KOPT-K1 (cell line): Measurements from ENCODE around the gene KRTAP6-2.

ENCODE experiments used
- H3K27ac ChIP-seq: fragments of 200-600 bp; sonication (generic); 2 replicates; pipeline ENCODE4 v1.5.1; 2016; ENCODE audit warnings: antibody characterized with exemption, mild to moderate bottlenecking, low read depth, low read length; ENCODE audit not compliant: poor library complexity, severe bottlenecking
- H3K36me3 ChIP-seq: fragments of 200-600 bp; sonication (generic); 2 replicates; pipeline ENCODE4 v1.5.1; 2017; ENCODE audit warnings: antibody characterized with exemption, mild to moderate bottlenecking, low read length, moderate library complexity; ENCODE audit not compliant: insufficient read depth
- H3K9me3 ChIP-seq: fragments of 200-600 bp; sonication (generic); 2 replicates; pipeline ENCODE4 v1.5.1; 2017; ENCODE audit warnings: antibody characterized with exemption, low read length, mild to moderate bottlenecking; ENCODE audit not compliant: insufficient read depth, poor library complexity, severe bottlenecking

KRTAP6-2 gene

DNA sequence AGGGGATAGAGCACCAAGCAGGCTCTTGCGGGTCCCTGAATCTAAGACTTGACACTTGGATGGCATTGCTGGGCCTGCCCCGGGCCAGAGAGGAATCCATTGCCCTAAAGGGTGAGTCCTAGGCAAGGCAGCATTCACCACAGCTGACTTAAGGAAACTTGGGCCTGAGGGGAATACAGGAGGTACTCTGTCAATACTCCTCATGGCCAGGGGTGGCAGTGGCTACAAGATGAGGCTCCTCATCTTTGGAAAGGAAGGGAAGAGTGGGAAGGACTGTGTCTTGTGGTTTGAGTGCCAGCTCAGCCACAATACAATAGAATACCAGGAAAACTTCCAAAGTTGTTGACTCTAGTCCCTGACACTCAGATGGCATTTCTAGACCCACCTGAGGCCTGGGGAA is 7.3 kb upstream of the KRTAP6-2 start:
- no peaks in the 10 kb centered on the region for H3K9me3 ChIP-seq
- H3K36me3 ChIP-seq, result no peaks in the 10 kb centered on the region
- H3K27ac ChIP-seq, result no peak overlapping the region

DNA sequence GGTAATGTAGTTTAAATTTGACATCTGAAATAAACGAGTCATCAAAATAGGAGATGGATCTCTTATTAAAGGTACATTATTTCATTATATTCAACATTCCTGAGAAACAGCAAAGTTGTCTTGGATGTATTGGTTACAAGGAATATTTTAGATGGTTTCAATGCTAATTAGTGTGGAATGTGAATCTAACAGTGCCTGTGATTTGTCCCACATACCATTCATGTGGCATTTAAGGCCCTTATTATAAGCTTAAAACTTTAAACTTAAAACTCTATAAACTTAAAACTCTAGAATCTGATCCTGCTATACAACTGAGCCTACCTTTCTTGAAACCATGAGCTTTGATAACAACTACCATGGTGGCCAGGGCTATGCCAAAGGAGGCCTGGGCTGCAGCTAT is 2.1 kb upstream of the KRTAP6-2 start, which contains the start of gene KRTAP22-1:
Gene KRTAP22-1 (plus strand): TSS at position 301 of the 400 bp plus-strand sequence.
- Histone ChIP-seq H3K27ac (no peak within 1 kb of the TSS), H3K9me3 (no peaks in the 10 kb centered on the region), H3K36me3 (no peaks in the 10 kb centered on the region)

DNA sequence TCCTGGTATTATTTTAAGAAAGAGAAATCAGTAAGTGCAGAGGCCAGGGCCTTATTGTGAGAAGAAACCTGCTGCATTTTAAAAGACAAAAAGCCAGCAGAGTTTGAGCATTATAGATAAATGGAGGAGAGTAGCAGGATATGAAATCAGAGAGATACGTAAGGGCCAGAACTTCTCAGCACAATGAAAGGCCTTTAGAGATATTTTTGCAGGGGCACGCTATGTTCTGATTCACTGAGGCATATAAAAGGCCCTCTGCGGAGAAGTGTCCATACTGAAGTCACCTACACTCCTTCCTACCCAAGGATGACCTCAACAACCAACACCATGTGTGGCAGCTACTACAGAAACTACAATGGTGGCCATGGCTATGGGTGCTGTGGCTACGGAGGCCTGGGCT is 6.6 kb downstream of the KRTAP6-2 start, which contains the start of gene KRTAP6-3:
Gene KRTAP6-3 (plus strand): TSS at position 301 of the 400 bp plus-strand sequence. CDS start 6 bp downstream, at position 307.
- no peak within 1 kb of the TSS for H3K27ac ChIP-seq
- H3K9me3 ChIP-seq, result no peaks in the 10 kb centered on the region
- no peaks in the 10 kb centered on the region for H3K36me3 ChIP-seq

DNA sequence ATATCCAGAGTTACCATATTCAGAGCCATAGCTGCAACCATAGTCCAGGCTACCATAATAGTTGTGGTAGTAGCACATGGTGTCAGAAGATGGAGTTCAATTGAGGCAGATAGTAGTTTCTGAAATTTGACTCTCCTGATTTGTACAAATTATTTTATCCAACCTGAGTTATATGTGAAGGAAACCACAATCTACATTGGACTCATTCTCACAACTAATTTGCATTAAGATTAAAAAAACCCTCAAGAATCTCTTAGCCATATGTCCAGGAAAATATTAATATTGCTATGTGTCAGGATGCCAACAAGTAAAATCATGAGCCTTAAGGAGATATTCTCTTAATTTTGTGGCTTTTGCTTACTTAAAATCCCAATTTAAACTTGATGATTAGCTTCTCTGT is 8.4 kb downstream of the KRTAP6-2 start, which contains the start of gene KRTAP22-2:
Gene KRTAP22-2 (minus strand): TSS at position 101 of the 400 bp plus-strand sequence.
- Histone ChIP-seq H3K27ac (no peak within 1 kb of the TSS), H3K9me3 (no peaks in the 10 kb centered on the region), H3K36me3 (no peaks in the 10 kb centered on the region)

DNA sequence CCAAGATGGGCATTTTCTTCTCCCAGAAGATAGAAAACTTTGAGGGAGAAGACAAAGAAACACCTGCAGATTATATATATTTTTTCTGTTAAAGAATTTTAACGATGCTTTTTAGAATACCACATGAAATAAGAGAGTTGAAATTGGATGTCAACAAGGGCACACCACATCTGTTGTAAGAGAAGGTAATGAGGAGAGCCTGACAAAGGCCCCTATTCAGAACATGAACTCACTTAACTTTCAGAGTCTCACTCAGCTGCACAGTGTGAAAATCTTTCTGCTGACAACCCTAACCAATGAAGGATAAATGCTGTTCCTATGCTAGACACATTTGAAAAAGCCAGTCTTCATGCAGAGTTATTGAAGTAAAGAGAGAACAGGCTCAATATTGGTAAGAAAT is 15.8 kb downstream of the KRTAP6-2 start:
- H3K36me3 ChIP-seq, result no peaks in the 10 kb centered on the region
- no peaks in the 10 kb centered on the region for H3K9me3 ChIP-seq
- H3K27ac ChIP-seq, result no peak overlapping the region

DNA sequence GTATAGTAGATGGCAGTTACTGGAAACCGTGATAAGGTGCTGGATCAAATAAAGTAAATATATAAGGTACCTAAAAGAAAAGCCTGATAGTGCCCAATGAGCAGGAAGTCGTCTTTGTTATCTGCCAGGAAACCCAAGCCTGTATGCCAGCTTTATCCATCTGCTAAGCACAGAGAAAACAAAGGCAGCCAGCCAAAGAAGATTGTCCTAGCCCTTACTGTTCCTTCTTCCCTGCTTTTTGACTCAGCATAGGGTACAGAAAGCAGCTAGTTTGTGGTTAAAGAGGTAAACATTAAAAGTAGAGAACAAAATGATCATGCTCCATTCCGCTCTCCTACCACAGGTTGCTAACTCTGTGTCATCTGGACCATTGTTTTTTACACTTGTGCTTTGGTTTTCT is 18.6 kb downstream of the KRTAP6-2 start:
- no peak overlapping the region for H3K27ac ChIP-seq
- no peaks in the 10 kb centered on the region for H3K9me3 ChIP-seq
- H3K36me3 ChIP-seq, result no peaks in the 10 kb centered on the region

DNA sequence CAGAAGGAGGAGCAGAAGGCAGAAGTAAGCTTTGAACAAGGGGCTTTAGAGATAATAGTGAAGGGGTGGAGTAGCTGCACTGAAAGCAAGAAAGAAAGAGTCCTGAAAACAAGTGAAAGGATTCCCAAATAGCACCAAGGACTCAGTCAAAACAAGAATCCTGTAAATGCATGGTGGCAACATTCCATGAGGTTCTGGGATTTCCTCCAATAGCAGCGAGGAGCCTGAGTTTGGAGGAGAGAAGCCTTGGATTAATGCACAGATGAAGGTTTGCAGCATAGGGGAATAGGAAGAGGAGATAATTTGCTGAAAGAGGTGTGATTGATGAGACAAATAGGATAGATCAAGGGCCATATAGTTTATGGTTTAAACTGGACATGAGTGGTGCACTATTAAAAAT is 19.4 kb downstream of the KRTAP6-2 start:
- Histone ChIP-seq H3K36me3 (no peaks in the 10 kb centered on the region), H3K27ac (no peak overlapping the region), H3K9me3 (no peaks in the 10 kb centered on the region)

DNA sequence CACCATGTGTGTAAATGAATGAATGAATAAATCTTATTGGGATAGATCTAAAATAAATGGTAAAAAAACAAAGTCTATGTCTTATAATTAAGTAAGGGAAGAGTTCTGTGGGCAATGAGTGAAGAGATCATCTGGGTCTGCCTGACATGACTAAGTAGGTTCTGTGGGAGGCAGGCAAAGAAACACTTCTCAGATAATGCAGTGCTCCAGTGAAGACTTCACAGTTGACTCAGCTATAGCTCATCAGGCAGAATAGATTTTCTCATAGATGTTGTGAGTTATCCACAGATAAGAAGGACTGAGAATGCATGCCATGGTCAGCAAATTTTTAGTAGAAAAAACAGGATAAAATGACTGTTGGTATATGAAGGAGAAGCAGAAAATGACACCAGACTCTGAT is 20.9 kb downstream of the KRTAP6-2 start:
- Histone ChIP-seq H3K27ac (no peak overlapping the region), H3K9me3 (no peaks in the 10 kb centered on the region), H3K36me3 (no peaks in the 10 kb centered on the region)

DNA sequence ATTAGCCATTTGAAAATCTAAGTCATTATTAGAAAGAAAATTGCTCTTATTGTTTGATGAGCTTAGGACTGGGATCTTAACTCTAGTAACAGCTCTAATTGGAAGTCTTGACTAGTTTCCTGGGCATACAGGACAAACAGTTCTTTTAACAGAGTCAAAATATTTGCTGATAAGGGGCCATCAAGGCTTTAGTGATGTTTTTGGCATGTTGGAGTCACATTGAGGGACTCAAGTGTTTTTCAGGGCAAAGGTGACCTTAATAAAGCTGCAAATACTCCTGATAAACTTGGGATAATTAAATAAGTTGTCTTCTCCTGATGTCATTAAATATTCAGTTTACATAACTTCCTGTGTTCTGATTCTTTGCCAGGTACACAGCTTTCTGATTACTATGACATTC is 31.1 kb downstream of the KRTAP6-2 start:
- H3K36me3 ChIP-seq, result no peaks in the 10 kb centered on the region
- H3K27ac ChIP-seq, result no peak overlapping the region
- H3K9me3 ChIP-seq, result no peaks in the 10 kb centered on the region

DNA sequence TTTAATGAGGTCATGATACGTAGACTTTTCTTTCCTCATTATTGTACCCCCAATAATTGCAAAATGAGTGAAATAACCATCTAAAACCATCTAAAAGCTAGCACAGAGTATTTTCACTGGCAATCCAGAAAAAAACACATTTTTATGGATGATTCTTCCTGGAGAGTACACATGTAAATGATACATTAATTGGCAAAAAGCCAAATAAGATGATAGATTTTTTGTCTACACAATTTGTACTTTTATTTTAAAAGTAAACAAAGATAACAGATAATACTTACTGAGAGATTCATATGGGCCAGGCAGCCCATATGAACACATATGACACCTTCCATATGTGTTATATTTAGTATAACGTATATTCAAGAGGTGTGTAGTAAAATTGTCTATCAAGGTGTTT is 35.1 kb downstream of the KRTAP6-2 start:
- Histone ChIP-seq H3K9me3 (no peaks in the 10 kb centered on the region), H3K27ac (no peak overlapping the region)

DNA sequence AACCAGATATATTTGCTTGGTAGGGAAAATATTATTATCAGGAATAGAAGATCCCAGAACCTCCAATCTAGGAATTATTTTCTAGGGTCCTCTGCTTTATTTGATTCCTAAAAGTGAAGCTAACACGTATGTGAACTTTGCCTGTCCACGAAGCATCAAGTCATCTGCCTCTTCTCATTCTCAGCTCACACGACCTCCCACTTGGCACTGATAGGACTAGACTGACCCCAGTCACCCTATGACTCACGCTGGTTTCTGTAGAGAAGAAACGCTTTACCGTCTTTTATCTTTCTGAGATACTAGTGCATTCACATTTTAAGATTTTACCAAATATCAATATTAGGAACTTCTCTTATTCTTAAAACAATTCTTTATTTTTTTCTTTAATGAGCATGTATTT is 35.6 kb downstream of the KRTAP6-2 start:
- H3K27ac ChIP-seq, result no peak overlapping the region
- H3K36me3 ChIP-seq, result no peaks in the 10 kb centered on the region
- no peaks in the 10 kb centered on the region for H3K9me3 ChIP-seq

More for the DNA sequence above, 35.1 kb downstream of the KRTAP6-2 start:
- H3K36me3 ChIP-seq, result no peaks in the 10 kb centered on the region

DNA sequence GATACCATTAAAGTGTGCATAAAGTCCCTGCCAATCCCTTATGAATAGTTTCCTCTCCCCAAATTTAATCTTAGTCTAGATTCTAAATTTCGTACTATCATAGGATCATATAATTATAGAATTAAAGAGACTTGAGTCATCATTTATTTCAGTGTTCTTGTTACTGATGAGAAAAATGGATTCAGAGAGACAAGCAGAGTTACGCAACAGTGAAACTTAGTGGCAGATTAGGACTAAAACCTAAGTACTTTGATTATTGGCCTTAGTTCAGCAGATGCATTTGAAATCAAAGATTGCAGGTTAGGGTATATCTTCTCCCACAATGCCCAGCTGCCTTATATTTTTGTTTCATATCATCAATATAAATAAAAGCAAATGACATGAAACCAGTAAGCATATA is 36.7 kb downstream of the KRTAP6-2 start:
- Histone ChIP-seq H3K9me3 (no peaks in the 10 kb centered on the region), H3K27ac (no peak overlapping the region), H3K36me3 (no peaks in the 10 kb centered on the region)

DNA sequence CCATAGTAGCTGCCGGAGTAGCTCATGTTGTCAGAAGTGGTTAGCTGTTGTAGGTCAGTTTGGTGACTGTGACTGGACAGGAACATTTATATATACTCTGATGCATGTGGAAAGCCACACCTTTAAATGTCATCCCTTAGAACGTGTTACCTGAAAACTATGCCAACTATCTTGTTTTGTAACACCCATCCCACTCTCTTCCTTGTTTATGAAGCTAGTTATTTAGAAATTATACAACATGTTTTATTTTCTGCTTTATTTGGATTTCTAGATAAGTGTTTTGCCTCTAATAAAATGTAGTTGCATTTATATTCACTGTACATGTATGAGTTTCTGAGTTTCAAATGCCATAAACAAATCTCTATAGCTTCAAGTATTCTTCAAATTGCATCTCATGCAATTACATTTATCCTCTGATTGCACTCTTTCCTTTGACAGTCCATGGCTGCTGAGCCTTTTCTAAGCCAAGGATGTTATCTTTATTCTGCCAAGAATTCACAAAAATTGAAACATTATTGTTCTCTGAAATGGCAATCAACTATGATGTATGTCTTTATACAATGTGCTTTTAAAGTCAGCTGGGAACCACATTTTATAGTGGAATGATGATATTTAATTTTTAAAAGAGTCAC is 37.3 kb downstream of the KRTAP6-2 start, which contains the start of gene KRTAP19-7:
Gene KRTAP19-7 (minus strand): TSS at position 51 of the 632 bp plus-strand sequence. CDS start 25 bp downstream, at position 26.
- no peak within 1 kb of the TSS for H3K27ac ChIP-seq
- no peaks in the 10 kb centered on the region for H3K36me3 ChIP-seq
- no peaks in the 10 kb centered on the region for H3K9me3 ChIP-seq

DNA sequence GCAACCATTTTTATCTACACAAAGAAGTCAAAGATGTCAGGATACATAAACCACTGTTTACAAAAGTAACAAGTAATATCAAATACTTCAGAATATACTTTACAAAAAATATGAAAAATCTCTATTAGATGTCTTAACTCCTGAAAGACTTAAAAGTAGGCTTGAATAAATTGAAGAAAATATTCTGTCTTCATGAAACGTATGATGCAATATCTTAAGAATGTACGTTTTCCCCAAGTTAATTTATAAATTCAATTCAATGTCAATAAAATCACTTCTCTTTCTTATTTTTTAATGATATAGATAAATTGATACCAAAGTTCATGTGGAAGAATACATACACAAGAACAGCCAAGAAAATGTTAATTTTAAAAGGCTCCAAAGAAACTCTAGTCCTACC is 43.6 kb downstream of the KRTAP6-2 start:
- H3K9me3 ChIP-seq, result peaks cover 5% of the 10 kb centered on the region
- no peaks in the 10 kb centered on the region for H3K36me3 ChIP-seq
- H3K27ac ChIP-seq, result no peak overlapping the region

DNA sequence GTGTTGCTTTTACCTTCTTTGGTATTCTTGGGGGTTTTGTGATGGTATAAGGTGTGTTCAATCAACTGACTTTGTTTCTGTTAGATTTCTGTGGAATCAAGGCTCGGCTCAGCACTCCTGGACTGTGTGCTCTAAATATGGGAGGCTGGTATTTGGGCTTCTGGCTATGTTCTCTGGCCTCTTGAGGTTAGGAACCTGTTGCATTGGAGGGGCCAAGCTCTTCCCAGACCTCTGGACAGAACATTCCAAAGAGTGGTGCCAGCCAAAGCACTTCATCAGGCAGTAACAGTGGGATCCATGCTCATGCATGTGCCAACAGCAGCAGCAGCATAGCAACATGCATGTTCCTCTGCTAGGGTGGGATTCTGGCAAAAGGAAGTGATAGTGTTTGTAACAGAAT is 45.9 kb downstream of the KRTAP6-2 start:
- Histone ChIP-seq H3K27ac (no peak overlapping the region), H3K9me3 (peaks cover 5% of the 10 kb centered on the region), H3K36me3 (no peaks in the 10 kb centered on the region)
